Occipital lobe (tissue), 2 donors: ENCODE results near the gene YLPM1. TPM values are rescaled to one million over a fixed set of nuclear protein-coding genes. Genes with fewer than 3 reads are reported as not detected.
"Not testable (repeated sequence)": the region's sequence is repeated elsewhere in the genome, so short reads cannot be mapped to it uniquely, and the experiment has no call there.

Experiments
- DNase-seq: peaks from one replicate; lab custom pipeline; 2025; lab: John Stamatoyannopoulos, UW
- total RNA-seq: library from RNA; depleted of rRNA; stranded (reverse); fragments of >200 nt; gene quantifications from one replicate; pipeline ENCODE4 v1.2.3, GENCODE V29; 2014

The YLPM1 gene, protein sequence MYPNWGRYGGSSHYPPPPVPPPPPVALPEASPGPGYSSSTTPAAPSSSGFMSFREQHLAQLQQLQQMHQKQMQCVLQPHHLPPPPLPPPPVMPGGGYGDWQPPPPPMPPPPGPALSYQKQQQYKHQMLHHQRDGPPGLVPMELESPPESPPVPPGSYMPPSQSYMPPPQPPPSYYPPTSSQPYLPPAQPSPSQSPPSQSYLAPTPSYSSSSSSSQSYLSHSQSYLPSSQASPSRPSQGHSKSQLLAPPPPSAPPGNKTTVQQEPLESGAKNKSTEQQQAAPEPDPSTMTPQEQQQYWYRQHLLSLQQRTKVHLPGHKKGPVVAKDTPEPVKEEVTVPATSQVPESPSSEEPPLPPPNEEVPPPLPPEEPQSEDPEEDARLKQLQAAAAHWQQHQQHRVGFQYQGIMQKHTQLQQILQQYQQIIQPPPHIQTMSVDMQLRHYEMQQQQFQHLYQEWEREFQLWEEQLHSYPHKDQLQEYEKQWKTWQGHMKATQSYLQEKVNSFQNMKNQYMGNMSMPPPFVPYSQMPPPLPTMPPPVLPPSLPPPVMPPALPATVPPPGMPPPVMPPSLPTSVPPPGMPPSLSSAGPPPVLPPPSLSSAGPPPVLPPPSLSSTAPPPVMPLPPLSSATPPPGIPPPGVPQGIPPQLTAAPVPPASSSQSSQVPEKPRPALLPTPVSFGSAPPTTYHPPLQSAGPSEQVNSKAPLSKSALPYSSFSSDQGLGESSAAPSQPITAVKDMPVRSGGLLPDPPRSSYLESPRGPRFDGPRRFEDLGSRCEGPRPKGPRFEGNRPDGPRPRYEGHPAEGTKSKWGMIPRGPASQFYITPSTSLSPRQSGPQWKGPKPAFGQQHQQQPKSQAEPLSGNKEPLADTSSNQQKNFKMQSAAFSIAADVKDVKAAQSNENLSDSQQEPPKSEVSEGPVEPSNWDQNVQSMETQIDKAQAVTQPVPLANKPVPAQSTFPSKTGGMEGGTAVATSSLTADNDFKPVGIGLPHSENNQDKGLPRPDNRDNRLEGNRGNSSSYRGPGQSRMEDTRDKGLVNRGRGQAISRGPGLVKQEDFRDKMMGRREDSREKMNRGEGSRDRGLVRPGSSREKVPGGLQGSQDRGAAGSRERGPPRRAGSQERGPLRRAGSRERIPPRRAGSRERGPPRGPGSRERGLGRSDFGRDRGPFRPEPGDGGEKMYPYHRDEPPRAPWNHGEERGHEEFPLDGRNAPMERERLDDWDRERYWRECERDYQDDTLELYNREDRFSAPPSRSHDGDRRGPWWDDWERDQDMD (N-terminal part only)
- total RNA-seq: 79.4 TPM

GRCh38 chr14:74762917-74763802 lies at the start of gene YLPM1:
Gene YLPM1 (plus strand): TSS chr14:74763316. CDS start chr14:74763490, 174 bp downstream.
- peak; percentile 89 for DNase-seq

- no peak for DNase-seq
These were observed 49.8 kb upstream of the YLPM1 start for GRCh38 chr14:74713395-74713735.

DNA sequence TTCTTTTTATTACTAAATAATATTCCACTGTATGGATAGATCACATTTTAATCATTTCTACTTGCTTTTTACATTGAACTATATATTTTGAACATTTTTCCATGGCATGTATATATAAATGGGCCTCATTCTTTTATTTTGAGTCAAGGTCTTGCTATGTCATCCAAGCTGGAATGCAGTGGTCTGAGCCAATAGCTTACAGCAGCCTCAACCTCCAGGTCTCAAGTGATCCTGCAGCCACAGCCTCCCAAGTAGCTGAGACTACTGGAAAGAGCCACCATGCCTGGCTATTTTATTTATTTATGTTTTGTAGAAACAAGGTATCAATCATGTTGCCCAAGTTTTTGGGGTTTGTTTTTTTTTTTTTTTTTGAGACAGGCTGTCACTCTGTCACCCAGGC lies 42.6 kb upstream of the YLPM1 start:
- DNase-seq: no peak

- DNase-seq: no peak
These were observed 40.0 kb upstream of the YLPM1 start for GRCh38 chr14:74723134-74723533.

DNA sequence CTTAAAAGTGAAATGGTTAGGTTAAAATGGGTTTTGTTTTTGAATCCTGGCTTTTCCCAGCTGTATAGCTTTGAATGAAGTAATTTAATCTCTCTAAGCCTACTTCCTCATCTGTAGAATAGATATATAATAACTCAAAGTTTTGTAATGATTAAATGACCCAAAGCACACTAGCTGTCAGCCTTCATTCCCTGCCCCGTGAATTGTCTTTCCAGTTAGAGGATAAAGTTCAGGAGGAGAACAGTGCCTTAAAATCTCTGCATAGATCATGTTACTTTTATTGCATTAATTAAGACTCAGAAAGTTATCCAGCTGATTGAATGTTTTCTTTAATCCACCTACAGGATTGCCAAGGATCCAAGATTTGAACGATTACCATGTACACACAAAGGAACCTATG lies 30.7 kb upstream of the YLPM1 start:
- DNase-seq: no peak

GRCh38 chr14:74733221-74733620 lies 29.9 kb upstream of the YLPM1 start:
- no peak for DNase-seq

DNA sequence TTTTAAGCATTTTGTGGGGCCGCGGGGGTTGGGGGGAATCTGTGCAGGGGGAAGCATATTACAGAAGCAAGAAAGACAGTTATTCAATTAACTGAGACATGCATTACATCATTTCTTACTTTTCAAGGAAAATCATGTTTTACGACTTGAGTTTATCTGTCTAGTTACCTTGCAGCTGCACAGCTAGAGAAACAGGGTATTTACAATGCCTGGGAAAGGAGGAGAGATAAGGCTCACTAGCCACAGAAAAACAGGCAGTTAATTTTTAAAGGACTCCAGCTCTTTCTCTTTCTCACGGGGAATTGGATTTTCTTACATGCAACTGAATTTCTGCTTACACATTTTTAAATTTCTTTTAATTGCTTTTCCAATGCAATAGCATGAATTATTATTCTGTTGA lies 28.0 kb upstream of the YLPM1 start:
- DNase-seq: no peak

GRCh38 chr14:74737753-74738325 lies 25.3 kb upstream of the YLPM1 start:
- no peak for DNase-seq

DNA sequence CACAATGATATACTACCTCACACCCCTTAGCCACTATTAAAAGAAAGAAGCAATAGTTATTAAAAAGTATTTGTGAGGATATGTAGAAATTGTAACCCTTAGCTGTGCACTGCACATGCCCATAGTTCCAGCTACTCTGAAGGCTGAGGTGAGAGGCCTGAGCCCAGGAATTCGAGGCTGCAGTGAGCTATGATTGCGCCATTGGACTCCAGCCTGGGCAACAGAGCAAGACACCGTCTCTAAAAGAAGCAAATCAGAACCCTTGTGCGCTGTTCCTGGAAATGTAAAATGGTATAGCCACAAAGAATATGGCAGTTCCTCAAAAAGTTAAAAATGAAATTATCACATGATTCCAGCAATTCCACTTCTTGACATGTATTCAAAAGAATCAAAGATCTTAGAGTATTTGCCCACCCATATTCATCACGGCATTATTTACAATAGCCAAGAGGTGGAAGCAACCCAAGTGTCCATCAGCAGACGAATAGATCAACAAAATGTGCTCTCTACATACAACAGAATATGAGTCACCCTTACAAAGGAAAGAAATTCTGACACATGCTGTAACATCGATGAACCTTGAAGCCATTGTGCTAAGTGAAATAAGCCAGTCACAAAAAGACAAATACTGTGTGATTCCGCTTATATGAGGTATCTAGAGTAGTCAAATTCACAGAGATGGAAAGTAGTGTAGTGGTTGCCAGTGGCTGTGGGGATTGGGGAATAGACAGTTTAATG lies 23.7 kb upstream of the YLPM1 start:
- DNase-seq: no peak

GRCh38 chr14:74747237-74747636 lies 15.9 kb upstream of the YLPM1 start:
- no peak for DNase-seq

DNA sequence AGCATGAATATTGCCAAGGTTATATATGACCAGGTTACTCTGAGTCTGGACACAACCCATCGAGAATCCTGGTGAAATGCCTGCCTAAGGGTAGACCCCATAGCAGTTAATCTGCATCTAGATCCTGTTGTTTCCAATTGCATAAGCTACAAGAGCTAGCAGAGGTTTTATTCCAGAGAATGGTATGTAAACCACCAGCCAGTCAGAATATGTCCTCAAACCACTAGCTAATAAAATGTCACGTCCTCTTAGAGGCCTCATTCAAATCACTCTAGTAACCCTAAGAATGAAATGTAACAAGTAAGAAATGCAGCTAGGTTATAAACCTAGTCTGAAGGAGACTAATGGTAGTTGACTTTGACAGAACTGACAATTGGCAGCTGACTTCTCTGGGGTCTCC lies 9.0 kb upstream of the YLPM1 start:
- no peak for DNase-seq

DNA sequence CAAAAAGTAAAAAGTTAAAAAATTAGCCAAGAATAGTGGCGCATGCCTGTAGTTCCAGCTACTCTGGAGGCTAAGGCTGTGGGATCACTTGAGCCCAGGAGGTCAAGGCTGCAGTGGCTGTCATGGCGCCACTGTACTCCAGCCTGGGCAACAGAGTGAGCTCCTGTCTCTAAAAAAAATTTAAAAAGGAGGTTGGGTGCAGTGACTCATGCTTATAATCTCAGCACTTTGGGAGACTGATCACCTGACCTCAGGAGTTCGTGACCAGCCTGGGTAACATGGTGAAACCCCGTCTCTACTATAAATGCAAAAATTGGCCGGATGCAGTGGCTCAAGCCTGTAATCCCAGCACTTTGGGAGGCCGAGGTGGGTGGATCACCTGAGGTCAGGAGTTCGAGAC lies 8.2 kb upstream of the YLPM1 start:
- no peak for DNase-seq

DNA sequence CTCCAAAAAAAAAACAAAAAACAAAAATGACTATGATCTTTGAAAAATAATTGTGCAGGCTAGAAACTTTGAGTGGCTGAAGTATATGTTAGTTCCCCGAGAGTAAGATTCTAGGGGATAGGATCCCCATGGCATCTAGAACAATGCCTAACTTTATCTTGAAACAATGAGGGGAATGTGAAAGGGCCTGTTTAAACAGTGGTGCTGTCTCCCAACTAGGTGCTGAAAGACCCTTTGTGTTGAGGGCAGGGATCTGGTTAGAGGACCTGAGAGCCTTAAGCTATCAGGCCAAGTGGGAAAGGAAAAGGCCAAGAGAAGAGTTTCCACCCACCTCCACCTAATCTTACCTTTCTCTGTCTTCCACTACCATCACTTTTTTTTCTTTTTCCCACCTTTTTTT lies 6.8 kb upstream of the YLPM1 start:
- no peak for DNase-seq

GRCh38 chr14:74758505-74758904 lies 4.6 kb upstream of the YLPM1 start:
- DNase-seq: not testable (repeated sequence)

- DNase-seq: no peak
These were observed 851 bp downstream of the YLPM1 start for GRCh38 chr14:74763803-74764531.

DNA sequence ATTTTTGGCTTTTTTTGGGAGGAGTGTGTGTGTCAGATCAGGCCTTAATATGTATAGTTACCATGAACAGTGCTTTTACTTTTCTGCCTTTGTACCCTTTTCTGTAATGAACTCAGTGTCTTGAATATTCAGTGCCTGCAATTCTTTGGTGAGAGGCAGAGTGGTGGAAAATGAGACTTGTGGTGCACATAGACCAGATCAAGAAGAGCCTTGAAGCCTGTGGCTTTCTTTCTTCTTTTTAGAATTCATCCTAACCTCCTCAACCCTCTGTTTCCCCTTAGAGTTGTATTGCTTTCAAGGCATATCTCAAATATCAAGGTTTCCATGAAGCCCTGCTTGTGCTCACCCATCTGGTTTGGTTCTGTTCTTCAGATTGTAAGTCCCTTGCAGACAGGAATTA lies 2.6 kb downstream of the YLPM1 start:
- no peak for DNase-seq

GRCh38 chr14:74771399-74771798 lies 8.3 kb downstream of the YLPM1 start:
- DNase-seq: no peak

- DNase-seq: no peak
These were observed 21.5 kb downstream of the YLPM1 start for GRCh38 chr14:74784634-74785033.

GRCh38 chr14:74785056-74785613 lies 22.0 kb downstream of the YLPM1 start:
- DNase-seq: no peak
